WTC11 (cell line): ENCODE data around the gene DUSP18. TPM values are rescaled to one million over a fixed set of nuclear protein-coding genes. Genes with fewer than 3 reads are reported as not detected.
A peak's percentile ranks its signal among the peaks of the same experiment; 100 is the strongest.

Experiments
- CREB1 ChIP-seq: sonication (generic); formaldehyde crosslinking; IDR thresholded peaks from 2 replicates; pipeline ENCODE4 v1.8.0; 2023; ENCODE audit warnings: mild to moderate bottlenecking, missing genetic modification reagents
- EMX1 ChIP-seq: fragments of 250-450 bp; sonication (Bioruptor Pico); IDR thresholded peaks from 2 replicates; pipeline ENCODE4 v1.8.0; 2021; ENCODE audit warnings: mild to moderate bottlenecking
- ESRRA ChIP-seq: sonication (generic); formaldehyde crosslinking; IDR thresholded peaks from 2 replicates; pipeline ENCODE4 v1.8.1; 2022; ENCODE audit warnings: mild to moderate bottlenecking, missing genetic modification reagents, borderline replicate concordance
- ETV6 ChIP-seq: sonication (generic); formaldehyde crosslinking; IDR thresholded peaks from 2 replicates; pipeline ENCODE4 v1.8.1; 2022; ENCODE audit warnings: mild to moderate bottlenecking, missing genetic modification reagents
- MXD4 ChIP-seq: fragments of 250-450 bp; sonication (Bioruptor Pico); IDR thresholded peaks from 2 replicates; pipeline ENCODE4 v1.8.0; 2021; ENCODE audit warnings: mild to moderate bottlenecking, moderate library complexity, borderline replicate concordance
- NFYB ChIP-seq: sonication (generic); formaldehyde crosslinking; conservative IDR thresholded peaks from 2 replicates; pipeline ENCODE4 v1.8.0; 2022; ENCODE audit warnings: low read depth, missing genetic modification reagents
- OVOL2 ChIP-seq: fragments of 250-450 bp; sonication (Bioruptor Pico); IDR thresholded peaks from 2 replicates; pipeline ENCODE4 v1.9.0; 2021; ENCODE audit warnings: mild to moderate bottlenecking, borderline replicate concordance
- PRRX2 ChIP-seq: fragments of 250-450 bp; sonication (Bioruptor Pico); IDR thresholded peaks from 2 replicates; pipeline ENCODE4 v1.8.0; 2021; ENCODE audit warnings: mild to moderate bottlenecking
- SMAD4 ChIP-seq: sonication (generic); formaldehyde crosslinking; IDR thresholded peaks from 2 replicates; pipeline ENCODE4 v1.8.0; 2022; ENCODE audit warnings: mild to moderate bottlenecking, missing genetic modification reagents
- TEAD1 ChIP-seq: sonication (generic); formaldehyde crosslinking; IDR thresholded peaks from 2 replicates; pipeline ENCODE4 v1.8.0; 2022; ENCODE audit warnings: mild to moderate bottlenecking, missing genetic modification reagents
- TP53 ChIP-seq: sonication (generic); formaldehyde crosslinking; IDR thresholded peaks from 2 replicates; pipeline ENCODE4 v1.8.1; 2023; ENCODE audit warnings: mild to moderate bottlenecking, missing genetic modification reagents
- ZBTB21 ChIP-seq: sonication (generic); formaldehyde crosslinking; IDR thresholded peaks from 2 replicates; pipeline ENCODE4 v1.8.1; 2023; ENCODE audit warnings: mild to moderate bottlenecking, missing genetic modification reagents, borderline replicate concordance
- total RNA-seq: library from RNA; stranded (reverse); gene quantifications from 3 replicates; pipeline ENCODE4 v1.2.3, GENCODE V29; 2021
- TF ChIP-seq, protein P1 (sequence below): sonication (generic); formaldehyde crosslinking; IDR thresholded peaks from 2 replicates; pipeline ENCODE4 v1.8.0; 2023; ENCODE audit warnings: mild to moderate bottlenecking, missing genetic modification reagents
- TF ChIP-seq, protein P2 (sequence below): sonication (generic); formaldehyde crosslinking; IDR thresholded peaks from 2 replicates; pipeline ENCODE4 v1.8.0; 2022; ENCODE audit warnings: mild to moderate bottlenecking, missing genetic modification reagents
- TF ChIP-seq, protein P3 (sequence below): sonication (generic); formaldehyde crosslinking; IDR thresholded peaks from 2 replicates; pipeline ENCODE4 v1.8.0; 2023; ENCODE audit warnings: missing genetic modification reagents, mild to moderate bottlenecking, borderline replicate concordance
- TF ChIP-seq, protein P4 (sequence below): fragments of 250-450 bp; sonication (Bioruptor Pico); IDR thresholded peaks from 2 replicates; pipeline ENCODE4 v2.1.2; 2022; ENCODE audit warnings: mild to moderate bottlenecking, moderate library complexity
- TF ChIP-seq, protein P5 (sequence below): fragments of 250-450 bp; sonication (Bioruptor Pico); IDR thresholded peaks from 2 replicates; pipeline ENCODE4 v1.8.0; 2021; ENCODE audit warnings: mild to moderate bottlenecking
- TF ChIP-seq, protein P6 (sequence below): sonication (generic); formaldehyde crosslinking; IDR thresholded peaks from 2 replicates; pipeline ENCODE4 v1.8.1; 2023; ENCODE audit warnings: mild to moderate bottlenecking, missing genetic modification reagents, borderline replicate concordance
- TF ChIP-seq, protein P7 (sequence below): sonication (generic); formaldehyde crosslinking; IDR thresholded peaks from 2 replicates; pipeline ENCODE4 v1.8.1; 2022; ENCODE audit warnings: mild to moderate bottlenecking, moderate library complexity, missing genetic modification reagents
- TF ChIP-seq, protein P8 (sequence below): sonication (generic); formaldehyde crosslinking; IDR thresholded peaks from 2 replicates; pipeline ENCODE4 v1.8.1; 2023; ENCODE audit warnings: mild to moderate bottlenecking, moderate library complexity, missing genetic modification reagents

Gene DUSP18
- total RNA-seq, 1 experiment from 2014 or later = 4.3 TPM

DNA sequence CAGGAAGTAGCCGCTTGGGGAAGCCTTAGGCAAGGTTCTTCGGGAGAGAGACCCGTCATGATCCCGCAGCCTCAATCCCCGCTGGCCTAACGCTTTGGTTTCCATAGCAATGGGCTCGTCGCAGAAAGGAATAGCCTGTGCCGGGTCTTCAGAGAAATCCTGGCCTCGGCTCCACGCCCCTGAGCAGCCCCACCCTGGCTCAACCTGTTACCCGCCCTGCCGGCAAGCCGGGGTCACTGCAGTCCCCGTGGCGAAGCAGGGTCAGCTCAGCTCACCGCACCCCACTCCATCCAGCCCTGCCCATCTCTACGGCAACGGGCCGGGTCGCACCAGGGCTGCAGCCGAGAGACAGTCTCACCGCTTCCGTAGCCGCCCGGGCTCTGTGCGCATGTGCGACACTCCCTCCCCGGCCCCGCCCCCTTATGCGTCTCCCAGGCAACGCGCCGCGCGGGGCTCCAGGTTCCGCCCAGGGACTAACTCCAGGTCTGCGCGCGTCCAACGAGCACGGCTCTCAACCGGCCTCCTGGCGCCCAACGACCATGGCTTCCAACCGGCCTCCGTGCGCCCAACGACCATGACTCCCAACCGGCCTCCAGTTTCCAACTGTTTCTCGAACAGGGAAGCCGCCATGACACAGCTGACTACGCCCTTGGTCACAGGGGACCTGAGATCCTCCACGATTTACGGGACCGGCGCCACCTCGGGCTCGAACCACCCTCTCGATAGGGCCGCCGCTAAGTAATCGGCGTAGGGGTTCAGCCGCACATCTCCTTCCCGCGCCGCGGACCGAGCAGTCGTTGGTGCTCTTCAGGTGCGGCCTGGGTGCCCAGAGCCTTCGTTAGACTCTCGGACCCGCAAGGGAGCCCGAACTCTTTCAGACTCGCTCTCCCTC lies at the start of gene DUSP18 (continued):
- TF ChIP-seq, protein P1, sequence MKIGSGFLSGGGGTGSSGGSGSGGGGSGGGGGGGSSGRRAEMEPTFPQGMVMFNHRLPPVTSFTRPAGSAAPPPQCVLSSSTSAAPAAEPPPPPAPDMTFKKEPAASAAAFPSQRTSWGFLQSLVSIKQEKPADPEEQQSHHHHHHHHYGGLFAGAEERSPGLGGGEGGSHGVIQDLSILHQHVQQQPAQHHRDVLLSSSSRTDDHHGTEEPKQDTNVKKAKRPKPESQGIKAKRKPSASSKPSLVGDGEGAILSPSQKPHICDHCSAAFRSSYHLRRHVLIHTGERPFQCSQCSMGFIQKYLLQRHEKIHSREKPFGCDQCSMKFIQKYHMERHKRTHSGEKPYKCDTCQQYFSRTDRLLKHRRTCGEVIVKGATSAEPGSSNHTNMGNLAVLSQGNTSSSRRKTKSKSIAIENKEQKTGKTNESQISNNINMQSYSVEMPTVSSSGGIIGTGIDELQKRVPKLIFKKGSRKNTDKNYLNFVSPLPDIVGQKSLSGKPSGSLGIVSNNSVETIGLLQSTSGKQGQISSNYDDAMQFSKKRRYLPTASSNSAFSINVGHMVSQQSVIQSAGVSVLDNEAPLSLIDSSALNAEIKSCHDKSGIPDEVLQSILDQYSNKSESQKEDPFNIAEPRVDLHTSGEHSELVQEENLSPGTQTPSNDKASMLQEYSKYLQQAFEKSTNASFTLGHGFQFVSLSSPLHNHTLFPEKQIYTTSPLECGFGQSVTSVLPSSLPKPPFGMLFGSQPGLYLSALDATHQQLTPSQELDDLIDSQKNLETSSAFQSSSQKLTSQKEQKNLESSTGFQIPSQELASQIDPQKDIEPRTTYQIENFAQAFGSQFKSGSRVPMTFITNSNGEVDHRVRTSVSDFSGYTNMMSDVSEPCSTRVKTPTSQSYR (CRISPR knock-in tag) = no peak
- TF ChIP-seq, protein P2, sequence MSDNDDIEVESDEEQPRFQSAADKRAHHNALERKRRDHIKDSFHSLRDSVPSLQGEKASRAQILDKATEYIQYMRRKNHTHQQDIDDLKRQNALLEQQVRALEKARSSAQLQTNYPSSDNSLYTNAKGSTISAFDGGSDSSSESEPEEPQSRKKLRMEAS (CRISPR knock-in tag) = peak; percentile 51
- TF ChIP-seq OVOL2 (CRISPR knock-in tag) (no peak), NFYB (no peak), ESRRA (no peak), EMX1 (CRISPR knock-in tag) (no peak), SMAD4 (CRISPR knock-in tag) (no peak), PRRX2 (CRISPR knock-in tag) (no peak), TP53 (CRISPR knock-in tag) (no peak), MXD4 (no peak), ETV6 (CRISPR knock-in tag) (no peak), TEAD1 (CRISPR knock-in tag) (no peak), CREB1 (no peak), ZBTB21 (CRISPR knock-in tag) (no peak)
- TF ChIP-seq, protein P3, sequence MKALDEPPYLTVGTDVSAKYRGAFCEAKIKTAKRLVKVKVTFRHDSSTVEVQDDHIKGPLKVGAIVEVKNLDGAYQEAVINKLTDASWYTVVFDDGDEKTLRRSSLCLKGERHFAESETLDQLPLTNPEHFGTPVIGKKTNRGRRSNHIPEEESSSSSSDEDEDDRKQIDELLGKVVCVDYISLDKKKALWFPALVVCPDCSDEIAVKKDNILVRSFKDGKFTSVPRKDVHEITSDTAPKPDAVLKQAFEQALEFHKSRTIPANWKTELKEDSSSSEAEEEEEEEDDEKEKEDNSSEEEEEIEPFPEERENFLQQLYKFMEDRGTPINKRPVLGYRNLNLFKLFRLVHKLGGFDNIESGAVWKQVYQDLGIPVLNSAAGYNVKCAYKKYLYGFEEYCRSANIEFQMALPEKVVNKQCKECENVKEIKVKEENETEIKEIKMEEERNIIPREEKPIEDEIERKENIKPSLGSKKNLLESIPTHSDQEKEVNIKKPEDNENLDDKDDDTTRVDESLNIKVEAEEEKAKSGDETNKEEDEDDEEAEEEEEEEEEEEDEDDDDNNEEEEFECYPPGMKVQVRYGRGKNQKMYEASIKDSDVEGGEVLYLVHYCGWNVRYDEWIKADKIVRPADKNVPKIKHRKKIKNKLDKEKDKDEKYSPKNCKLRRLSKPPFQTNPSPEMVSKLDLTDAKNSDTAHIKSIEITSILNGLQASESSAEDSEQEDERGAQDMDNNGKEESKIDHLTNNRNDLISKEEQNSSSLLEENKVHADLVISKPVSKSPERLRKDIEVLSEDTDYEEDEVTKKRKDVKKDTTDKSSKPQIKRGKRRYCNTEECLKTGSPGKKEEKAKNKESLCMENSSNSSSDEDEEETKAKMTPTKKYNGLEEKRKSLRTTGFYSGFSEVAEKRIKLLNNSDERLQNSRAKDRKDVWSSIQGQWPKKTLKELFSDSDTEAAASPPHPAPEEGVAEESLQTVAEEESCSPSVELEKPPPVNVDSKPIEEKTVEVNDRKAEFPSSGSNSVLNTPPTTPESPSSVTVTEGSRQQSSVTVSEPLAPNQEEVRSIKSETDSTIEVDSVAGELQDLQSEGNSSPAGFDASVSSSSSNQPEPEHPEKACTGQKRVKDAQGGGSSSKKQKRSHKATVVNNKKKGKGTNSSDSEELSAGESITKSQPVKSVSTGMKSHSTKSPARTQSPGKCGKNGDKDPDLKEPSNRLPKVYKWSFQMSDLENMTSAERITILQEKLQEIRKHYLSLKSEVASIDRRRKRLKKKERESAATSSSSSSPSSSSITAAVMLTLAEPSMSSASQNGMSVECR (CRISPR knock-in tag) = peak; percentile 49; the same call in 1 of the 2 replicates
- TF ChIP-seq, protein P4, sequence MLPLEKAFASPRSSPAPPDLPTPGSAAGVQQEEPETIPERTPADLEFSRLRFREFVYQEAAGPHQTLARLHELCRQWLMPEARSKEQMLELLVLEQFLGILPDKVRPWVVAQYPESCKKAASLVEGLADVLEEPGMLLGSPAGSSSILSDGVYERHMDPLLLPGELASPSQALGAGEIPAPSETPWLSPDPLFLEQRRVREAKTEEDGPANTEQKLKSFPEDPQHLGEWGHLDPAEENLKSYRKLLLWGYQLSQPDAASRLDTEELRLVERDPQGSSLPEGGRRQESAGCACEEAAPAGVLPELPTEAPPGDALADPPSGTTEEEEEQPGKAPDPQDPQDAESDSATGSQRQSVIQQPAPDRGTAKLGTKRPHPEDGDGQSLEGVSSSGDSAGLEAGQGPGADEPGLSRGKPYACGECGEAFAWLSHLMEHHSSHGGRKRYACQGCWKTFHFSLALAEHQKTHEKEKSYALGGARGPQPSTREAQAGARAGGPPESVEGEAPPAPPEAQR = no peak
- TF ChIP-seq, protein P5, sequence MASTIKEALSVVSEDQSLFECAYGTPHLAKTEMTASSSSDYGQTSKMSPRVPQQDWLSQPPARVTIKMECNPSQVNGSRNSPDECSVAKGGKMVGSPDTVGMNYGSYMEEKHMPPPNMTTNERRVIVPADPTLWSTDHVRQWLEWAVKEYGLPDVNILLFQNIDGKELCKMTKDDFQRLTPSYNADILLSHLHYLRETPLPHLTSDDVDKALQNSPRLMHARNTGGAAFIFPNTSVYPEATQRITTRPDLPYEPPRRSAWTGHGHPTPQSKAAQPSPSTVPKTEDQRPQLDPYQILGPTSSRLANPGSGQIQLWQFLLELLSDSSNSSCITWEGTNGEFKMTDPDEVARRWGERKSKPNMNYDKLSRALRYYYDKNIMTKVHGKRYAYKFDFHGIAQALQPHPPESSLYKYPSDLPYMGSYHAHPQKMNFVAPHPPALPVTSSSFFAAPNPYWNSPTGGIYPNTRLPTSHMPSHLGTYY (CRISPR knock-in tag) = no peak
- TF ChIP-seq, protein P6, sequence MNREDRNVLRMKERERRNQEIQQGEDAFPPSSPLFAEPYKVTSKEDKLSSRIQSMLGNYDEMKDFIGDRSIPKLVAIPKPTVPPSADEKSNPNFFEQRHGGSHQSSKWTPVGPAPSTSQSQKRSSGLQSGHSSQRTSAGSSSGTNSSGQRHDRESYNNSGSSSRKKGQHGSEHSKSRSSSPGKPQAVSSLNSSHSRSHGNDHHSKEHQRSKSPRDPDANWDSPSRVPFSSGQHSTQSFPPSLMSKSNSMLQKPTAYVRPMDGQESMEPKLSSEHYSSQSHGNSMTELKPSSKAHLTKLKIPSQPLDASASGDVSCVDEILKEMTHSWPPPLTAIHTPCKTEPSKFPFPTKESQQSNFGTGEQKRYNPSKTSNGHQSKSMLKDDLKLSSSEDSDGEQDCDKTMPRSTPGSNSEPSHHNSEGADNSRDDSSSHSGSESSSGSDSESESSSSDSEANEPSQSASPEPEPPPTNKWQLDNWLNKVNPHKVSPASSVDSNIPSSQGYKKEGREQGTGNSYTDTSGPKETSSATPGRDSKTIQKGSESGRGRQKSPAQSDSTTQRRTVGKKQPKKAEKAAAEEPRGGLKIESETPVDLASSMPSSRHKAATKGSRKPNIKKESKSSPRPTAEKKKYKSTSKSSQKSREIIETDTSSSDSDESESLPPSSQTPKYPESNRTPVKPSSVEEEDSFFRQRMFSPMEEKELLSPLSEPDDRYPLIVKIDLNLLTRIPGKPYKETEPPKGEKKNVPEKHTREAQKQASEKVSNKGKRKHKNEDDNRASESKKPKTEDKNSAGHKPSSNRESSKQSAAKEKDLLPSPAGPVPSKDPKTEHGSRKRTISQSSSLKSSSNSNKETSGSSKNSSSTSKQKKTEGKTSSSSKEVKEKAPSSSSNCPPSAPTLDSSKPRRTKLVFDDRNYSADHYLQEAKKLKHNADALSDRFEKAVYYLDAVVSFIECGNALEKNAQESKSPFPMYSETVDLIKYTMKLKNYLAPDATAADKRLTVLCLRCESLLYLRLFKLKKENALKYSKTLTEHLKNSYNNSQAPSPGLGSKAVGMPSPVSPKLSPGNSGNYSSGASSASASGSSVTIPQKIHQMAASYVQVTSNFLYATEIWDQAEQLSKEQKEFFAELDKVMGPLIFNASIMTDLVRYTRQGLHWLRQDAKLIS (CRISPR knock-in tag) = no peak
- TF ChIP-seq, protein P7, sequence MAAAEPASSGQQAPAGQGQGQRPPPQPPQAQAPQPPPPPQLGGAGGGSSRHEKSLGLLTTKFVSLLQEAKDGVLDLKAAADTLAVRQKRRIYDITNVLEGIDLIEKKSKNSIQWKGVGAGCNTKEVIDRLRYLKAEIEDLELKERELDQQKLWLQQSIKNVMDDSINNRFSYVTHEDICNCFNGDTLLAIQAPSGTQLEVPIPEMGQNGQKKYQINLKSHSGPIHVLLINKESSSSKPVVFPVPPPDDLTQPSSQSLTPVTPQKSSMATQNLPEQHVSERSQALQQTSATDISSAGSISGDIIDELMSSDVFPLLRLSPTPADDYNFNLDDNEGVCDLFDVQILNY (CRISPR knock-in tag) = no peak
- TF ChIP-seq, protein P8, sequence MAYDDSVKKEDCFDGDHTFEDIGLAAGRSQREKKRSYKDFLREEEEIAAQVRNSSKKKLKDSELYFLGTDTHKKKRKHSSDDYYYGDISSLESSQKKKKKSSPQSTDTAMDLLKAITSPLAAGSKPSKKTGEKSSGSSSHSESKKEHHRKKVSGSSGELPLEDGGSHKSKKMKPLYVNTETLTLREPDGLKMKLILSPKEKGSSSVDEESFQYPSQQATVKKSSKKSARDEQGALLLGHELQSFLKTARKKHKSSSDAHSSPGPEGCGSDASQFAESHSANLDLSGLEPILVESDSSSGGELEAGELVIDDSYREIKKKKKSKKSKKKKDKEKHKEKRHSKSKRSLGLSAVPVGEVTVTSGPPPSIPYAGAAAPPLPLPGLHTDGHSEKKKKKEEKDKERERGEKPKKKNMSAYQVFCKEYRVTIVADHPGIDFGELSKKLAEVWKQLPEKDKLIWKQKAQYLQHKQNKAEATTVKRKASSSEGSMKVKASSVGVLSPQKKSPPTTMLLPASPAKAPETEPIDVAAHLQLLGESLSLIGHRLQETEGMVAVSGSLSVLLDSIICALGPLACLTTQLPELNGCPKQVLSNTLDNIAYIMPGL (CRISPR knock-in tag) = 0 out of 2 replicates have a peak, but pooled peaks have one; percentile 58
